Mesothelial cell of epicardium (in vitro differentiated cells): ENCODE measurements around the gene LIMCH1. TPM values are rescaled to one million over a fixed set of nuclear protein-coding genes. Genes with fewer than 3 reads are reported as not detected.
A peak's percentile ranks its signal among the peaks of the same experiment; 100 is the strongest.

Experiments used
- DNase-seq, 2 experiments: peaks; one replicate each; pipeline ENCODE4 v3.0.0; 2021; ENCODE audit warnings: low spot score in 2 of 2; ENCODE audit not compliant: unreplicated experiment in 2 of 2
- H3K27ac Mint-ChIP-seq: 2 replicates; pipeline ENCODE4 v1.8.0; 2021; ENCODE audit warnings: mixed read lengths
- H3K27me3 Mint-ChIP-seq: 2 replicates; pipeline ENCODE4 v1.8.0; 2021; ENCODE audit warnings: low read depth, mixed read lengths
- H3K36me3 Mint-ChIP-seq: 2 replicates; pipeline ENCODE4 v1.8.0; 2021; ENCODE audit warnings: mixed read lengths
- H3K4me1 Mint-ChIP-seq: 2 replicates; pipeline ENCODE4 v1.8.0; 2021; ENCODE audit warnings: mixed read lengths
- H3K4me3 Mint-ChIP-seq: 2 replicates; pipeline ENCODE4 v1.8.0; 2021; ENCODE audit warnings: mild to moderate bottlenecking, moderate library complexity, mixed read lengths
- H3K9me3 Mint-ChIP-seq: 2 replicates; pipeline ENCODE4 v1.8.0; 2021; ENCODE audit warnings: mixed read lengths
- total RNA-seq: library from RNA; stranded (reverse); gene quantifications from 3 replicates; pipeline ENCODE4 v1.2.1, GENCODE V29; 2021
- TF ChIP-seq, protein P1 (sequence below): fragments of 200-600 bp; sonication (generic); IDR thresholded peaks from one replicate; pipeline ENCODE4 v1.5.0; 2021; ENCODE audit warnings: antibody characterized with exemption; ENCODE audit not compliant: unreplicated experiment

LIMCH1 gene
- total RNA-seq, 1 donor from 2014 or later, result 66.8 TPM

DNA sequence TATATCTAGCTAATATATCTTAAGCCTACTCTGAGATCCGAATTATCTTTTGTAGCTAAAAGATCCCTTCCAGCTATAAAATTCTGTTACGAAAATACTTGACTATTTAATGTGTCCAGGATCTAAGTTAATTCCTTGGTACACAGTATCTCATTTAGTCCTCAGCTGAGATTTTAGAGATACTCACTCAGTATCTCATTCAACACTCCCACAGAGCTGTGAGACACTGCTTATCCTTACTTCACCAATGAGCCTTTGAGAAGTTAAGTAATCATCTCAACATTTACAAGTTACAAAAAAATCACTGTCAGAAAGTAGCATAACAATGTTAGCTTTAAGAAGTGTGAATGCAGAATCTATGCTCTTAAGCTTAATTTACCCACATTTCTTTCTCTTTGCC lies 76.6 kb downstream of the LIMCH1 start:
- Mint-ChIP-seq H3K36me3 (peaks cover 12% of the 10 kb centered on the region), H3K27me3 (no peaks in the 10 kb centered on the region), H3K27ac (peak overlapping the region; percentile 96), H3K9me3 (no peaks in the 10 kb centered on the region), H3K4me3 (peak overlapping the region; percentile 71), H3K4me1 (peaks cover 47% of the 10 kb centered on the region)
- DNase-seq, result no peak
- TF ChIP-seq, protein P1, sequence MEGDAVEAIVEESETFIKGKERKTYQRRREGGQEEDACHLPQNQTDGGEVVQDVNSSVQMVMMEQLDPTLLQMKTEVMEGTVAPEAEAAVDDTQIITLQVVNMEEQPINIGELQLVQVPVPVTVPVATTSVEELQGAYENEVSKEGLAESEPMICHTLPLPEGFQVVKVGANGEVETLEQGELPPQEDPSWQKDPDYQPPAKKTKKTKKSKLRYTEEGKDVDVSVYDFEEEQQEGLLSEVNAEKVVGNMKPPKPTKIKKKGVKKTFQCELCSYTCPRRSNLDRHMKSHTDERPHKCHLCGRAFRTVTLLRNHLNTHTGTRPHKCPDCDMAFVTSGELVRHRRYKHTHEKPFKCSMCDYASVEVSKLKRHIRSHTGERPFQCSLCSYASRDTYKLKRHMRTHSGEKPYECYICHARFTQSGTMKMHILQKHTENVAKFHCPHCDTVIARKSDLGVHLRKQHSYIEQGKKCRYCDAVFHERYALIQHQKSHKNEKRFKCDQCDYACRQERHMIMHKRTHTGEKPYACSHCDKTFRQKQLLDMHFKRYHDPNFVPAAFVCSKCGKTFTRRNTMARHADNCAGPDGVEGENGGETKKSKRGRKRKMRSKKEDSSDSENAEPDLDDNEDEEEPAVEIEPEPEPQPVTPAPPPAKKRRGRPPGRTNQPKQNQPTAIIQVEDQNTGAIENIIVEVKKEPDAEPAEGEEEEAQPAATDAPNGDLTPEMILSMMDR, result no peak

DNA sequence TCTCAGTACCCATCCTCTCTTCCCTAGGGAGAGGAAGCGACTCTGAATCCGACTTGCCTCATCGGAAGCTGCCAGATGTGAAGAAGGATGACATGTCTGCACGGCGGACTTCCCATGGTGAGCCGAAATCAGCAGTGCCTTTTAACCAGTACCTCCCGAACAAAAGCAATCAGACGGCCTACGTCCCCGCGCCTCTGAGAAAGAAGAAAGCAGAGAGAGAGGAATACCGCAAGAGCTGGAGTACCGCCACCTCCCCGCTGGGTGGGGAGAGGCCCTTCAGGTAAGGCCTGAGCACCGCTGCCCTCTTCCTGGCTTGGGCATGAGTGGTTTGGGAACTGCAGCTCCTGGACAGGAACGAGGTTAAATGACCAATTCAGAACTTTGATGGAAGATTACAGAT lies 81.2 kb downstream of the LIMCH1 start:
- no peak overlapping the region for H3K4me3 Mint-ChIP-seq
- H3K4me1 Mint-ChIP-seq, result peaks cover 31% of the 10 kb centered on the region
- no peaks in the 10 kb centered on the region for H3K27me3 Mint-ChIP-seq
- H3K9me3 Mint-ChIP-seq, result no peaks in the 10 kb centered on the region
- H3K27ac Mint-ChIP-seq, result no peak overlapping the region
- no peak for DNase-seq
- TF ChIP-seq, protein P1, result no peak
- peaks cover 21% of the 10 kb centered on the region for H3K36me3 Mint-ChIP-seq

DNA sequence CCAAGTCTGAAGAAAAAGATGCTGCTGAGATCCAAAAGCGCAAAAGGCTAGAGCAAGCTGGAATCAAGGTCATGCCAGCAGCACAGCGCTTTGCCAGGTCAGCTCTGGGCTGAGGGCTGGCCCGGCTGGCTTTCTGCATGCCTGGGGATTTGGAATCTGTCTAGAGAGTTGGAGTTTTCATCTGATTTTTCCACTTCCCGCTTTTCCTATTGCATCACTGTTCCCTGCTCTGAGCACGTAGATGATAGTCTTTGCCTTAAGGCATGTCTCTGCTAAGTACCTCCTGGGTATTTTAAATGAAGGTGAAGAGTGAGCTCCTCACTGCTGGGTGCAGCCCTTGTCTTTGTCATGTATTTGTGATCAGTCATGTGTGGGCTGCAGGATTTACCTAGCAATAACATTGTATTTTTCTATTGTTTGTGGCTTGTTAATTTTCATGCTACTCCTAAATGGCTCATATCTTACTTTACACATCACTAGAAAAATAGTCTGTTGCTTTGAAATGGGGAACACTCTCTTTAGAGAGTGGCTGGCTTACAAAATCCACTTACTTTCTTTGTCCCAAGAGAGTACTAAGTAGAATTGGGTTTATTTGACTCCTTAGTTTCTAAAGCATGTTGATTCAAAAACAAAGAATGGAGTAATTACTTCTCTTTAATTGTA lies 82.8 kb downstream of the LIMCH1 start:
- H3K36me3 Mint-ChIP-seq, result peaks cover 19% of the 10 kb centered on the region
- no peaks in the 10 kb centered on the region for H3K27me3 Mint-ChIP-seq
- H3K4me1 Mint-ChIP-seq, result peaks cover 24% of the 10 kb centered on the region
- TF ChIP-seq, protein P1, result no peak
- H3K4me3 Mint-ChIP-seq, result no peak overlapping the region
- peak overlapping the region; percentile 78 for H3K27ac Mint-ChIP-seq
- H3K9me3 Mint-ChIP-seq, result no peaks in the 10 kb centered on the region
- DNase-seq, result no peak

DNA sequence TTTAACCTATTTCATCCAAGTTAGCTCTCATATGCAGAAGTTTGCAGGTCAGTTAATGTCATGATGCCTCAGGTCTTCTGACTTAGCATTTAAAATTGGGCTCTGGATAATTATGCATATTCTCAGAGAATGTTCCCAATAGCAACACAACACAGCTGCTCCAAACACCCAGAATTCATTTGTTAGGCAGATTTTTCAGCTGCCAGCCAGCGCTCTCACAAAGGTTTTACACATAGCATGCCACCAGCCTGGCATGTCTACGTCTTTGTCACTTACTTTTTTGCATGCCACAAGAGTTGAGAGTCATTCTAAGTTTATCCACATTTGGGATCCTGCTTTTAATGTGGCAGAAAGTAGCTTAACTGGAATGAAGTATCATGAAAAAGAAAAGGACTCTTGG lies 84.8 kb downstream of the LIMCH1 start:
- Mint-ChIP-seq H3K9me3 (no peaks in the 10 kb centered on the region), H3K4me3 (no peak overlapping the region), H3K36me3 (peaks cover 24% of the 10 kb centered on the region), H3K4me1 (peaks cover 21% of the 10 kb centered on the region), H3K27me3 (no peaks in the 10 kb centered on the region), H3K27ac (no peak overlapping the region)
- no peak for DNase-seq
- TF ChIP-seq, protein P1, result no peak

DNA sequence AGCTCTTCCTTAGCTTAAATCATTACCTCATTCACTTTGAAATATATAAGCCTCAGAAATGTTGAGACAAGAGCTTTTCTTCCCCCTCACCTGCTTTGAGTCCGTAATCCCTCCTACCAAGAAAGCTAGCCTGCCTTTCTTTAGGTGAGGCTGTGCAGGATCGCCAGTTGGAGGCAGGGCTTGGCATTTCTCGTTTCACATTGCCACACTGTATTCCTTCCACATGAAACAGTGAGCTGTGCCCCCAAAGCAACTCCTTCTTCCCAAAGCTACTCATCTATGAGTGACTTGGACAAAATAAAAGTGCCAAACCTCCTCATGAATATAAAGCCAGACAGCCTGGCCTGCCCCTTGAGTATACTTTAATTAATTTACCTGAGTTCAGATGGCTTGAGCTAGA lies 86.8 kb downstream of the LIMCH1 start:
- no peaks in the 10 kb centered on the region for H3K9me3 Mint-ChIP-seq
- no peaks in the 10 kb centered on the region for H3K27me3 Mint-ChIP-seq
- TF ChIP-seq, protein P1, result no peak
- H3K27ac Mint-ChIP-seq, result peak overlapping the region; percentile 35
- no peak for DNase-seq
- H3K4me1 Mint-ChIP-seq, result peaks cover 21% of the 10 kb centered on the region
- no peak overlapping the region for H3K4me3 Mint-ChIP-seq
- peaks cover 17% of the 10 kb centered on the region for H3K36me3 Mint-ChIP-seq
